GM12874 (cell line): Measurements from ENCODE around the gene CDC42BPG.

Source experiments
- CTCF ChIP-seq: IDR thresholded peaks from 2 replicates; pipeline ENCODE4 v1.5.1; 2011; ENCODE audit warnings: low read depth, mild to moderate bottlenecking, control low read depth, low read length, moderate library complexity; ENCODE audit not compliant: insufficient read depth

The CDC42BPG gene

GRCh38 chr11:64877390-64878222 is 33.2 kb upstream of the CDC42BPG start:
- TF ChIP-seq CTCF = no peak

GRCh38 chr11:64876835-64877341 is 32.4 kb upstream of the CDC42BPG start:
- TF ChIP-seq CTCF = no peak

- no peak for TF ChIP-seq CTCF
These were observed 31.8 kb upstream of the CDC42BPG start for GRCh38 chr11:64876229-64876750.

- TF ChIP-seq CTCF = no peak
These were observed 31.1 kb upstream of the CDC42BPG start for GRCh38 chr11:64875369-64876228.

- no peak for TF ChIP-seq CTCF
These were observed 30.1 kb upstream of the CDC42BPG start for GRCh38 chr11:64874308-64875240.

- TF ChIP-seq CTCF = no peak
These were observed 28.5 kb upstream of the CDC42BPG start for GRCh38 chr11:64872790-64873488.
